Mesendoderm (in vitro differentiated cells): ENCODE results near the gene MBNL2. TPM values are rescaled to one million over a fixed set of nuclear protein-coding genes. Genes with fewer than 3 reads are reported as not detected.

Experiments
- DNase-seq: peaks from one replicate; pipeline ENCODE4 v3.0.0; 2013
- H2AK5ac ChIP-seq: 2 replicates; pipeline ENCODE4 v1.6.1; 2013; ENCODE audit warnings: low read length, inconsistent platforms
- H2BK120ac ChIP-seq: 2 replicates; pipeline ENCODE4 v1.6.1; 2013; ENCODE audit warnings: low read depth, mild to moderate bottlenecking, low read length, moderate library complexity, mixed read lengths
- H2BK15ac ChIP-seq: replicated peaks from 2 replicates; pipeline ENCODE4 v1.6.1; 2013; ENCODE audit warnings: low read depth, mild to moderate bottlenecking, moderate library complexity
- H2BK5ac ChIP-seq: 2 replicates; pipeline ENCODE4 v1.6.1; 2013; ENCODE audit warnings: low read length, inconsistent platforms
- H3K18ac ChIP-seq: 2 replicates; pipeline ENCODE4 v1.6.1; 2013; ENCODE audit warnings: mild to moderate bottlenecking, low read length, mixed read lengths
- H3K23ac ChIP-seq: one replicate; pipeline ENCODE4 v1.6.1; 2013; ENCODE audit warnings: low read length
- H3K27ac ChIP-seq: 2 replicates; pipeline ENCODE4 v1.5.1; 2013; ENCODE audit warnings: low read depth, mild to moderate bottlenecking, inconsistent platforms, low read length, moderate library complexity
- H3K27me3 ChIP-seq: 2 replicates; pipeline ENCODE4 v1.6.1; 2013; ENCODE audit warnings: low read length, control low read depth, mild to moderate bottlenecking, inconsistent platforms; ENCODE audit not compliant: insufficient read depth, poor library complexity
- H3K36me3 ChIP-seq: 2 replicates; pipeline ENCODE4 v1.6.1; 2013; ENCODE audit warnings: low read length, inconsistent platforms; ENCODE audit not compliant: control insufficient read depth, insufficient read depth
- H3K4ac ChIP-seq: one replicate; pipeline ENCODE4 v1.6.1; 2013; ENCODE audit warnings: low read depth, mild to moderate bottlenecking, low read length, moderate library complexity
- H3K4me1 ChIP-seq: 2 replicates; pipeline ENCODE4 v1.6.1; 2013; ENCODE audit warnings: low read depth, low read length, inconsistent platforms; ENCODE audit not compliant: control insufficient read depth
- H3K4me2 ChIP-seq: 2 replicates; pipeline ENCODE4 v1.6.1; 2013; ENCODE audit warnings: low read length
- H3K4me3 ChIP-seq: 2 replicates; pipeline ENCODE4 v1.5.1; 2013; ENCODE audit warnings: mild to moderate bottlenecking, low read length
- H3K56ac ChIP-seq: one replicate; pipeline ENCODE4 v1.6.1; 2013; ENCODE audit warnings: low read length
- H3K79me1 ChIP-seq: 2 replicates; pipeline ENCODE4 v1.6.1; 2013; ENCODE audit warnings: low read length, inconsistent platforms
- H3K79me2 ChIP-seq: 2 replicates; pipeline ENCODE4 v1.6.1; 2013; ENCODE audit warnings: mild to moderate bottlenecking, low read length; ENCODE audit not compliant: control insufficient read depth, insufficient read depth
- H3K9ac ChIP-seq: 2 replicates; pipeline ENCODE4 v1.6.1; 2013; ENCODE audit warnings: low read length, inconsistent platforms
- H4K5ac ChIP-seq: one replicate; pipeline ENCODE4 v1.6.1; 2013; ENCODE audit warnings: low read length
- H4K8ac ChIP-seq: one replicate; pipeline ENCODE4 v1.6.1; 2013; ENCODE audit warnings: low read depth, mild to moderate bottlenecking, control low read depth, low read length, moderate library complexity
- WGBS: extraction: QIAGEN DNeasy Blood & Tissue Kit; methylation state at CpG from one replicate; pipeline ENCODE4 v1.1.7; 2013; ENCODE audit warnings: low lambda C conversion rate, missing lambda C conversion rate; ENCODE audit not compliant: insufficient coverage; ENCODE audit errors: extremely low coverage; 5-methylcytosine and 5-hydroxymethylcytosine counted together
- small RNA-seq: library from polyadenylated mRNA; stranded (forward); fragments of <200 nt; extraction: miRNeasy Mini kit (QIAGEN cat#:217004); gene quantifications from one replicate; pipeline ENCODE3, GENCODE V24; 2013; ENCODE audit not compliant: insufficient read depth

MBNL2 gene

GRCh38 chr13:97440598-97441170 is 218.6 kb downstream of the MBNL2 start:
- Histone ChIP-seq H4K5ac (no peak overlapping the region), H2BK5ac (no peak overlapping the region), H2BK15ac (no peak overlapping the region), H4K8ac (no peak overlapping the region), H3K27ac (no peak overlapping the region), H3K27me3 (no peaks in the 10 kb centered on the region), H3K79me1 (peaks cover 5% of the 10 kb centered on the region), H3K4me3 (no peak overlapping the region), H3K4ac (no peak overlapping the region), H3K79me2 (peaks cover 23% of the 10 kb centered on the region), H3K9ac (no peak overlapping the region), H3K4me1 (peaks cover 3% of the 10 kb centered on the region), H2AK5ac (no peak overlapping the region), H3K36me3 (no peaks in the 10 kb centered on the region), H3K18ac (no peak overlapping the region), H3K23ac (no peak overlapping the region), H2BK120ac (no peak overlapping the region), H3K4me2 (no peak overlapping the region), H3K56ac (no peak overlapping the region)
- no peak for DNase-seq
- WGBS: no CpG with 5 or more reads among the region's 2 CpGs

- peaks cover 6% of the 10 kb centered on the region for H3K79me1 ChIP-seq
- H2BK15ac ChIP-seq: no peak overlapping the region
- DNase-seq: no peak
- no peak overlapping the region for H2BK5ac ChIP-seq
- no peak overlapping the region for H3K4me2 ChIP-seq
- H3K23ac ChIP-seq: no peak overlapping the region
- H3K4me1 ChIP-seq: peaks cover 3% of the 10 kb centered on the region
- H3K4ac ChIP-seq: no peak overlapping the region
- H3K79me2 ChIP-seq: peaks cover 18% of the 10 kb centered on the region
- no peak overlapping the region for H3K56ac ChIP-seq
- H3K27me3 ChIP-seq: no peaks in the 10 kb centered on the region
- H4K5ac ChIP-seq: no peak overlapping the region
- no peak overlapping the region for H3K4me3 ChIP-seq
- H2BK120ac ChIP-seq: no peak overlapping the region
- H4K8ac ChIP-seq: no peak overlapping the region
- H3K18ac ChIP-seq: no peak overlapping the region
- no peaks in the 10 kb centered on the region for H3K36me3 ChIP-seq
- H3K9ac ChIP-seq: no peak overlapping the region
- H2AK5ac ChIP-seq: no peak overlapping the region
- H3K27ac ChIP-seq: no peak overlapping the region
Observed at GRCh38 chr13:97441368-97441767, 219.2 kb downstream of the MBNL2 start.

Small RNA genes within 50 kb of the gene (small RNA-seq; reads per million reads assigned to genes)
- gene AL442067.1: not detected
- gene RNA5SP37: not detected
